GM15510 (cell line): ENCODE results near the gene GOLGA6L10.

Experiments
- POLR2A ChIP-seq: IDR thresholded peaks from 3 replicates; pipeline ENCODE4 v1.6.1; 2011; ENCODE audit warnings: borderline replicate concordance; ENCODE audit not compliant: insufficient read length; ENCODE audit errors: extremely low read depth

Gene GOLGA6L10

DNA sequence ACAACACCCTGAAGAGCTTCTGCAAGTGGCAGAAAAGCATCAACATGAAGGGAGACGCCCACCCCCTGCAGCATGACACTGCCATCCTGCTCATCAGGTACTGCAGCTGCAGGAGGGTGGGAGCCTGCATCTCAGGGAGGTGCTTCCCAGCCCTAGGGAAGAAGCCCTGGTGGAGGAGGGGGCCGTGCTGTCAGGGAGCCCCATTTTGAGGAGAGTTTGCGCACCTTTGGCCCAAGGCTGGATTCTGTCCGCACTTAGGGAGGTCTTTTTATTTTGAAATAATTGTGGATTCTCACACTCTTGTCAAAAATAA, 44.5 kb downstream of the GOLGA6L10 start:
- no peak for TF ChIP-seq POLR2A

DNA sequence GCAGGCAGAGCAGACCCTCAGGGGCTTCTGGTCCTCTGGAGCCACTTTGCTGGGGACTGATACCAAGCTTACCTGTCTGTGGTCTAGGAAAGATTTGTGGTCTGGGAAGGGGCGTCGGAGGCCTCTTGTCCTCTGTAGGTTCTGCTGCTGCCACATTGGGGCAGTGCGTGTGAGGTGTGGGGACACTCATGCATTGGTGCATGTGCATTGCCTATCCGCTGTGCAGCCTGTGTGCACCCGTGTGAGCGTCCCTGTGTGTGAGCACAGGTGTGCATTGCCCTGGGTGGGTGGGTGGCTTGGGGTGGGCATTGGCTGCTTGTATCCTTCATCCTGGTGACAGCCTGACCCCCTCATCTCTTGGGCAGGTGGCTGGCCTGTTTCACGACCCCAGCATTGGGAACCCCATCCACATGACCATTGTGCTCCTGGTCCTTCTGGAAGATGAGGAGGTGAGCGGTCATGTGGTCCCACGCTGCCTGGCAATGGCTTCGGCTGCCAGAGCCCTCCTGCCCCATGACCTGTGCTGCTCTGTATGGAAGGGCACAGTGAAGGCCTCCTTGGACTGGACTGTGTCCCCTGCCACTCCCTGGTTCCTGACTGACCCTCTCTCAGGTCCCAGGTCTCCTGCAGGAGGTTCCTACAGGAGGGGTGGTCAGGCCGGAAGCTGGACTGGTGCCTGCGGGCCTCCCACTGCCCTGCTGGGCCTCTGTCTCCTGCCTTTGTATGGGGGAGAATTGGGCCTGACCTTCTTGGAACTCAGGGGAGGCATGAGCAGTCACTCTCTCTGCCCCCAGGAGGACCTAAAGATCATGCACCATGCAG, 45.1 kb downstream of the GOLGA6L10 start:
- TF ChIP-seq POLR2A = no peak

GRCh38 chr15:82301296-82302016, 47.8 kb downstream of the GOLGA6L10 start:
- TF ChIP-seq POLR2A = no peak

DNA sequence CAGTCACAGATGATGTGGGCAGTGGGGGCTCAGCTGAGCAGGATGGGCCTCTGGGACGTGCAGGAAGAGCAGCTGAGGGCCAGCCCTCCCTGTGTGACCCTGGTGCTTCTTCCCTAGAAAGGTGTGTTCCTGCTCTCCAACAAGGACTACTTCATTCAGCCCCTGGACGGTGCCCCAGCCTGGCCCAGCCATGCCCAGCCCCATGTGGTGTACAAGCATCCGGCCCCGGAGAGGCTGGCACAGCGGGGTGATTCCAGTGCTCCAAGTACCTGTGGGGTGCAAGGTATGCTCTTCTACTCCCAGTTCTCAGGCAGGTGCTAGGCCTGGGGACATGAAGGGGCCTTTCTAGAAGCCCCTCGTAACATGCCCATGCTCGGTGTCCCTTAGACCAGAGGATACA, 48.4 kb downstream of the GOLGA6L10 start:
- TF ChIP-seq POLR2A = no peak

DNA sequence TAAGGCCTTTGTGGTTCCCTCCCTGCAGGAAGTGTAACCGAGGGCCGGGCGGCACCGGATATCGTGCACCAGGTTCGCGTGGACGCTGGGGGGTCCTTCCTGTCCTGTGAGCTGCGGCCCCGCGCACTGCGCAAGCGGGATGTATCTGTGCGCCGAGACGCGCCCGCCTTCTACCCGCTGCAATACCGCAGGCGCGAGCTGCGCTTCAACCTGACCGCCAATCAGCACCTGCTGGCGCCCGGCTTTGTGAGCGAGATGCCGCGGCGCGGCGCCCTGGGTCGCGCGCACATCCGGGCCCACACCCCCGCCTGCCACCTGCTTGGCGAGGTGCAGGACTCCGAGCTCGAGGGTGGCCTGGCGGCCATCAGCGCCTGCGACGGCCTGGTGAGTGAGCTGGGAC, 50.8 kb downstream of the GOLGA6L10 start:
- no peak for TF ChIP-seq POLR2A

DNA sequence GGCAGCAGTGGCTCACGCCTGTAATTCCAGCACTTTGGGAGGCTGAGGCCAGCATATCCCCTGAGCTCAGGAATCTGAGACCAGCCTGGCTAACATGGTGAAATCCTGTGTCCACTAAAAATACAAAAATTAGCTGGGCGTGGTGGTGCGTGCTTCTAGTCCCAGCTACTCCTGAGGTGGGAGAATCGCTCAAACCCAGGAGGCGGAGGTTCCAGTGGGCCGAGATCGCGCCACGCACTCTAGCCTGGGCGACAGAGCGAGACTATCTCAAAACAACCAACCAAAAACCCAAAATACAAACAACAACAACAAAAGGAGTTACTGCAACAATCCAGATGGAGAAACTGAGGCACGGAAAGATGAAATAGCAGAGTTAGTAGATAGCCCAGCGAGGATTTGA, 51.2 kb downstream of the GOLGA6L10 start:
- TF ChIP-seq POLR2A = no peak

GRCh38 chr15:82297546-82297945, 51.7 kb downstream of the GOLGA6L10 start:
- TF ChIP-seq POLR2A = no peak

GRCh38 chr15:82294061-82294690, 55.1 kb downstream of the GOLGA6L10 start:
- no peak for TF ChIP-seq POLR2A

- no peak for TF ChIP-seq POLR2A
Observed at GRCh38 chr15:82292271-82292670, 57.0 kb downstream of the GOLGA6L10 start.
